ENCODE data around the gene RNF220.
A peak's percentile ranks its signal among the peaks of the same experiment; 100 is the strongest.

RNF220 gene

GRCh38 chr1:44682883-44683265, 277.8 kb downstream of the RNF220 start:
- peak; percentile 24 for DNase-seq (ENCODE audit: low spot score)
- no peak overlapping the region for H3K4me3 ChIP-seq
- no peak overlapping the region for H3K27ac ChIP-seq
- no peak for TF ChIP-seq CTCF (IDR thresholded peaks at IDR 0.05)

GRCh38 chr1:44684525-44684924, 279.5 kb downstream of the RNF220 start:
- Histone ChIP-seq H3K4me3 (no peak overlapping the region), H3K27ac (no peak overlapping the region)
- no peak for TF ChIP-seq CTCF (IDR thresholded peaks at IDR 0.05)
- no peak for DNase-seq (ENCODE audit: low spot score)

GRCh38 chr1:44685218-44685617, 280.2 kb downstream of the RNF220 start:
- no peak for DNase-seq (ENCODE audit: low spot score)

GRCh38 chr1:44685881-44686280, 280.8 kb downstream of the RNF220 start:
- no peak for DNase-seq (ENCODE audit: low spot score)
- no peak overlapping the region for H3K4me3 ChIP-seq
- no peak for TF ChIP-seq CTCF (IDR thresholded peaks at IDR 0.05)
- H3K27ac ChIP-seq: no peak overlapping the region

More at GRCh38 chr1:44685218-44685617, 280.2 kb downstream of the RNF220 start:
- Histone ChIP-seq H3K27ac (no peak overlapping the region), H3K4me3 (no peak overlapping the region)
- no peak for TF ChIP-seq CTCF (IDR thresholded peaks at IDR 0.05)

GRCh38 chr1:44688760-44689446, 283.8 kb downstream of the RNF220 start:
- no peak for TF ChIP-seq CTCF (IDR thresholded peaks at IDR 0.05)
- Histone ChIP-seq H3K4me3 (no peak overlapping the region), H3K27ac (no peak overlapping the region)
- DNase-seq (ENCODE audit: low spot score): no peak

GRCh38 chr1:44689447-44689765, 284.4 kb downstream of the RNF220 start:
- H3K27ac ChIP-seq: no peak overlapping the region
- no peak for DNase-seq (ENCODE audit: low spot score)
- no peak overlapping the region for H3K4me3 ChIP-seq
- TF ChIP-seq CTCF (IDR thresholded peaks at IDR 0.05): no peak

GRCh38 chr1:44693159-44693558, 288.1 kb downstream of the RNF220 start:
- H3K4me3 ChIP-seq: no peak overlapping the region
- no peak for TF ChIP-seq CTCF (IDR thresholded peaks at IDR 0.05)
- no peak overlapping the region for H3K27ac ChIP-seq
- DNase-seq (ENCODE audit: low spot score): no peak

Data from coronary artery (tissue), 2 donors.